Measurements from ENCODE around the gene VWA3B. TPM values are rescaled to one million over a fixed set of nuclear protein-coding genes. Genes with fewer than 3 reads are reported as not detected.
A peak's percentile ranks its signal among the peaks of the same experiment; 100 is the strongest.
"Not testable (repeated sequence)": the region's sequence is repeated elsewhere in the genome, so short reads cannot be mapped to it uniquely, and the experiment has no call there.

VWA3B gene
- total RNA-seq, 1 donor from 2014 or later: 0.17 TPM

DNA sequence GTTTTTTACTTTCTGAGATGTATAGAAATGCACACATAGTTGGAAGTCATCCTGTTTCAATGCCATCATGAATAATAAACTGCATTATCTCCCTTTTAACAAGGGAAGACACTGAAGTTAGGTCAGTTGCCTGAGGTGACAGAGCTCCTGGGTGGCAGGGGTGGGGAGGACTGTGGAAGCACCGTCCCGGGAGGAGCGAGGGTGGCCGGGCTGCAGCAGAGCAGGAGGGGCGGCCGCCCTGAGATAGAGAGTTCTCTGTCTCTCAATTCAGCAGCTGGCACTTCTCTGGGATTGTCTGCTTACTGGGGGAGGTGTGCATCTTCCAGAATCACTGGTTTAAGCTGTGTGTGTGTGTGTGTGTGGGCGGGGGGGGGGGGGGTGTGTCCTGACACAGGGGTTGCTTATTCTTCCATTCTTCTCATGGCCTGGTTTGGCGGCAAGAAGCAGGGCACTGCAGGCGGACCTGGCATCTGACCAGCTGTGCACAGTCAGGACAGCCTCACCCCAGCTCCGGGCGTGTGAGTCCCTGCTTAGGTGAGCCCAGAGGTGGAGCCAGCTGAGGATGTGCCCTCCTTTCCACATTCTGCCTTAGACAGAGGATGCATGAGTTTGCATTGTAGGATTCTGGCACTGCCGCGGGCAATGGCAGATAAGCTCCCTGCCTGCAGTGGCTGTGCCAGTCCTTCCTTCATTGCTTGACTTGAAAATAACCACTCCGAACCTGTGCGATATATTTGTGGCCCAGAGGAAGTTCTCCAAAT lies 40.4 kb downstream of the VWA3B start:
- DNase-seq (no peak), ATAC-seq (no peak)
- Histone ChIP-seq H3K27ac (no peak overlapping the region), H3K9me3 (no peaks in the 10 kb centered on the region), H3K36me3 (no peaks in the 10 kb centered on the region), H3K4me3 (no peak overlapping the region), H3K4me1 (no peaks in the 10 kb centered on the region), H3K27me3 (peaks cover 26% of the 10 kb centered on the region)
- TF ChIP-seq, protein P1, sequence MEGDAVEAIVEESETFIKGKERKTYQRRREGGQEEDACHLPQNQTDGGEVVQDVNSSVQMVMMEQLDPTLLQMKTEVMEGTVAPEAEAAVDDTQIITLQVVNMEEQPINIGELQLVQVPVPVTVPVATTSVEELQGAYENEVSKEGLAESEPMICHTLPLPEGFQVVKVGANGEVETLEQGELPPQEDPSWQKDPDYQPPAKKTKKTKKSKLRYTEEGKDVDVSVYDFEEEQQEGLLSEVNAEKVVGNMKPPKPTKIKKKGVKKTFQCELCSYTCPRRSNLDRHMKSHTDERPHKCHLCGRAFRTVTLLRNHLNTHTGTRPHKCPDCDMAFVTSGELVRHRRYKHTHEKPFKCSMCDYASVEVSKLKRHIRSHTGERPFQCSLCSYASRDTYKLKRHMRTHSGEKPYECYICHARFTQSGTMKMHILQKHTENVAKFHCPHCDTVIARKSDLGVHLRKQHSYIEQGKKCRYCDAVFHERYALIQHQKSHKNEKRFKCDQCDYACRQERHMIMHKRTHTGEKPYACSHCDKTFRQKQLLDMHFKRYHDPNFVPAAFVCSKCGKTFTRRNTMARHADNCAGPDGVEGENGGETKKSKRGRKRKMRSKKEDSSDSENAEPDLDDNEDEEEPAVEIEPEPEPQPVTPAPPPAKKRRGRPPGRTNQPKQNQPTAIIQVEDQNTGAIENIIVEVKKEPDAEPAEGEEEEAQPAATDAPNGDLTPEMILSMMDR (IDR thresholded peaks at IDR 0.05): no peak
- intact Hi-C loops (cut with DNase I): no loop called here

DNA sequence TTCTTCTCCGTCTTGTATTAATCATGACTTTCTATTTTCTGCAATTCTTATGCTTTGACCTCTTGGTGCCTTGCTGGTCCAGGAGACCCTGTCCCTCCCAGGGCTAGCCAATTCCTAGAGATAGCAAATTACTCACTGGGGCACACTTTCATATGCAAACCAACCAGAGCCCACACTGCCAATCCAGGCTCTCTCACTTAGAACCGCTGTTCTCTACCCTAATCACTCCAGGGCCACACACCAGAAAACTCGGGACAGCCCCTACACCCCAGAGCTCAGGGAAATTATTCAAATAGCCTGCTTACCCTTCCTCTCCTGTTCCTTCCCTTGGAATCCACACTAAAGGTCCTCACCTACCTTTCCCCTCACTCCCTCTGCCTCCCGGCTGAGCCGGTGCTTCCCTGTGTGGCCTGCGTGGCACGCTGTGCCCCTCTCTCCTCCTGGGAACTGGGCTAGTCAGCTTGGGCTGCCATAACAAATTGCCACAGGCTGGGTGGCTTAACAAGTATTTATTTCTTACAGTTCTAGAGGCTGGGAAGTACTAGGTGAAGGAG lies 41.7 kb downstream of the VWA3B start:
- H3K36me3 ChIP-seq: no peaks in the 10 kb centered on the region
- no peak overlapping the region for H3K4me3 ChIP-seq
- H3K27ac ChIP-seq: no peak overlapping the region
- intact Hi-C loops (cut with DNase I): no loop called here
- TF ChIP-seq, protein P1 (IDR thresholded peaks at IDR 0.05): no peak
- no peak for ATAC-seq
- no peaks in the 10 kb centered on the region for H3K9me3 ChIP-seq
- no peak for DNase-seq
- H3K4me1 ChIP-seq: no peaks in the 10 kb centered on the region
- peaks cover 26% of the 10 kb centered on the region for H3K27me3 ChIP-seq

DNA sequence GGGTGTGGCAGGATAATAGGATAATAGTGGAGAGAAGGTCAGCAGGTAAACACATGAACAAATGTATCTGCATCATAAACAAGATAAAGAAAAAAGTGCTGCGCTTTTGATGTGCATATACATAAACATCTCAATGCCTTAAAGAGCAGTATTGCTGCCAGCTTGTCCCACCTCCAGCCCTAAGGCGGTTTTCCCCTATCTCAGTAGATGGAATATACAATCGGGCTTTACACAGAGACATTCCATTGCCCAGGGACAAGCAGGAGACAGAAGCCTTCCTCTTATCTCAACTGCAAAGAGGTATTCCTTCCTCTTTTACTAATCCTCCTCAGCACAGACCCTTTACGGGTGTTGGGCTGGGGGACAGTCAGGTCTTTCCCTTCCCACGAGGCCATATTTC lies 43.1 kb downstream of the VWA3B start:
- intact Hi-C loops (cut with DNase I); DNase-seq; H3K36me3 ChIP-seq; H3K4me1 ChIP-seq; H3K9me3 ChIP-seq; H3K27ac ChIP-seq; H3K4me3 ChIP-seq; ATAC-seq: not testable (repeated sequence)
- peaks cover 25% of the 10 kb centered on the region for H3K27me3 ChIP-seq

DNA sequence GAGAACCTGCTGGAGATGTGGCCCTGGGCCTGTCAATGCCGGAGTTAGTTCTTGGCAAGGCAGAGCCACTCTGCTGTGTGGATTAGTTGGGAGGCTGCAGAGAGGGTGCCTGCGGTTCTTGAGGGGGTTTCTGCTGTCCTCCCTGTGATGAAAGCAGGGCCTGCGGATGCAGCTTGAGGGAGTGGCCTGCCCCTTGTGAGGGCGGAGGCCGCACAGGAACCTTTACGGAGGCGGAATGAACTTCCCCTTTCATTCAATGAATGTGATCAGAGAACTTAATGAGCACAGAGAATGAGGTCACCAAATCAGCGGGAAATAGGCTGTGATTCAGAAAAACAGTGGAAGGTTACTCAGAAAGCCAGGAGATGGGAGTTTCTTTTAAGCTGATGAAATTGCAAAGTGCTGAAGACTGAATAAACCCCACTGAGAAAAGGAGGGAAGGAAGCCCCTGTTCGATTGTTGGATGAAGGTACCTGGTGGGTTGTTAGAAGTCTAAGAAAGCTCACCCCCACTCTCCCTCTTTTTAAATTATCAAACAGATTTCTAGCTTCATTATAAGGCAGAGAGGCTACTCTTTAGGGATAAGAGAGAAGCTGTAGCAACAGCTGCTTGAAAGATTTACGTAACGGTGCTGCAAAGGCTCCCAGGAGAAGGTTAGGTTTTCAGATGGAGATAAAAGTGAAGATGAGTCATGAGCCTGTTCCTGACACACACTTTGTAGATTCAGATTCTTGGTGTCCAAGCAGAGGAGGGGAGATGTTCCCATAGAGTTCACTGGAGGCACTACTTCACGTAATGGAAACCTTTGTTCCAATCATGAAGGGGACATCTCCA lies 47.4 kb downstream of the VWA3B start:
- TF ChIP-seq, protein P1 (IDR thresholded peaks at IDR 0.05): no peak
- Histone ChIP-seq H3K4me1 (no peaks in the 10 kb centered on the region), H3K36me3 (no peaks in the 10 kb centered on the region), H3K27ac (no peak overlapping the region), H3K27me3 (peaks cover 5% of the 10 kb centered on the region), H3K4me3 (no peak overlapping the region), H3K9me3 (no peaks in the 10 kb centered on the region)
- DNase-seq (peak; percentile 70), ATAC-seq (peak; percentile 91)
- intact Hi-C loops (cut with DNase I): no loop called here

DNA sequence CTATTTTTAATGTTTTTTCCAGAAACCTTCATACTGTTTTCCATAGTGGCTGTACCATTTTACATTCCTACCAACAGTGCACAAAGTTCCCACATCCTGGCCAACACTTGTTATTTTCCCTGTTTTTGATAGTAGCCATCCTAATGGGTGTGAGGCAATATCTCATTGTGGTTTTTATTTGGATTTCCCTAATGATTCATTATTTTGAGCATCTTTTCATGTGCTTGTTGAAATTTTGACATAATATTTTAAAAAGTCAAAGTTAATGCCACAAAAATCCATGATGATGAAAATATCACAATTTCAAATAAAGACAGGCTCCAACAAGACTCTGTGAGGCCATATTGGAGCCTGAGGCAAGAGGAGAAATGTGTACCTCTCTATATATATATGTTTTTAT lies 50.2 kb downstream of the VWA3B start:
- Histone ChIP-seq H3K4me1 (no peaks in the 10 kb centered on the region), H3K36me3 (no peaks in the 10 kb centered on the region), H3K27me3 (no peaks in the 10 kb centered on the region), H3K27ac (no peak overlapping the region), H3K9me3 (no peaks in the 10 kb centered on the region), H3K4me3 (no peak overlapping the region)
- TF ChIP-seq, protein P1 (IDR thresholded peaks at IDR 0.05): no peak
- DNase-seq: no peak
- intact Hi-C loops (cut with DNase I): no loop called here
- ATAC-seq: no peak

DNA sequence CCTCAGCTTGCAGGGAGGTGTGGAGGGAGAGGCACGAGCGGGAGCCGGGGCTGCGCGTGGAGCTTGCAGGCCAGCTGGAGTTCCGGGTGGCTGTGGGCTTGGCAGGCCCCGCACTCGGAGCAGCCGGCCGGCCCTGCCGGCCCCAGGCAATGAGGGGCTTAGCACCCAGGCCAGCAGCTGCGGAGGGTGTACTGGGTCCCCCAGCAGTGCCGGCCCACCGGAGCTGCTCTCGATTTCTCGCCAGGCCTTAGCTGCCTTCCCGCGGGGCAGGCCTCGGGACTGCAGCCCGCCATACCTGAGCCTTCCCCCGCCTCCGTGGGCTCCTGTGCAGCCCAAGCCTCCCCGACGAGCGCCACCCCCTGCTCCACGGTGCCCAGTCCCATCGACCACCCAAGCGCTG lies 52.0 kb downstream of the VWA3B start:
- H3K4me3 ChIP-seq; intact Hi-C loops (cut with DNase I); H3K9me3 ChIP-seq; H3K27ac ChIP-seq; H3K27me3 ChIP-seq; H3K36me3 ChIP-seq; H3K4me1 ChIP-seq; ATAC-seq; DNase-seq: not testable (repeated sequence)

Measured in upper lobe of right lung (tissue), 1 donor.